Tibial nerve (tissue), 4 donors: Measurements from ENCODE around the gene SPG21.

Experiments used
- EP300 ChIP-seq, 2 donors: sonication (generic); formaldehyde crosslinking; IDR thresholded peaks; one replicate each; pipeline ENCODE4 v1.6.1; 2017; ENCODE audit warnings: antibody characterized with exemption in 2 of 2, mild to moderate bottlenecking in 1 of 2
- POLR2A ChIP-seq, 2 donors: fragments of 450-650 bp; IDR thresholded peaks; one replicate each; pipeline ENCODE4 v1.6.1; 2017; ENCODE audit warnings: antibody characterized with exemption in 2 of 2, mild to moderate bottlenecking in 2 of 2, moderate library complexity in 2 of 2
- TF ChIP-seq, protein P1 (sequence below), 5 experiments: fragments of 200-600 bp in 3 of 5; fragments of 450-650 bp in 2 of 5; sonication (generic) in 3 of 5; IDR thresholded peaks; one replicate each; pipeline ENCODE4 v1.5.1; 2016 to 2019; ENCODE audit warnings: antibody characterized with exemption in 5 of 5, mild to moderate bottlenecking in 3 of 5, moderate library complexity in 2 of 5

DNA sequence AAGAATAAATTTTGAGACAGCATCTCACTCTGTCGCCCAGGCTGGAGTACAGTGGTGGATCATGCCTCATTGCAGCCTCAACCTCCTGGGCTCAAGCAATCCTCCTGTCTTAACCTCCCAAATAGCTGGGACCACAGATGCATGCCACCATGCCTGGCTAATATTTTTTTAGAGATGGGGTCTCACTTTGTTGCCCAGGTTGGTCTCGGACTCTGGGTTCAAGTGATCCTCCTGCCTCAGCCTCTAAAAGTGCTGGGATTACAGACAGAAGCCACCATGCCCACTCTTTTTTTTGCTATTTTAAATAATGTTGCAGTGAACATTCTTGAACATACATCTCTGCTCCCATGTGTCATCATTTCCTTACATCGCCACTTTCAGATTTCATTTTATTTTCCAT lies 48.7 kb upstream of the SPG21 start:
- no peak for TF ChIP-seq POLR2A (IDR thresholded peaks at IDR 0.05)
- TF ChIP-seq, protein P1, sequence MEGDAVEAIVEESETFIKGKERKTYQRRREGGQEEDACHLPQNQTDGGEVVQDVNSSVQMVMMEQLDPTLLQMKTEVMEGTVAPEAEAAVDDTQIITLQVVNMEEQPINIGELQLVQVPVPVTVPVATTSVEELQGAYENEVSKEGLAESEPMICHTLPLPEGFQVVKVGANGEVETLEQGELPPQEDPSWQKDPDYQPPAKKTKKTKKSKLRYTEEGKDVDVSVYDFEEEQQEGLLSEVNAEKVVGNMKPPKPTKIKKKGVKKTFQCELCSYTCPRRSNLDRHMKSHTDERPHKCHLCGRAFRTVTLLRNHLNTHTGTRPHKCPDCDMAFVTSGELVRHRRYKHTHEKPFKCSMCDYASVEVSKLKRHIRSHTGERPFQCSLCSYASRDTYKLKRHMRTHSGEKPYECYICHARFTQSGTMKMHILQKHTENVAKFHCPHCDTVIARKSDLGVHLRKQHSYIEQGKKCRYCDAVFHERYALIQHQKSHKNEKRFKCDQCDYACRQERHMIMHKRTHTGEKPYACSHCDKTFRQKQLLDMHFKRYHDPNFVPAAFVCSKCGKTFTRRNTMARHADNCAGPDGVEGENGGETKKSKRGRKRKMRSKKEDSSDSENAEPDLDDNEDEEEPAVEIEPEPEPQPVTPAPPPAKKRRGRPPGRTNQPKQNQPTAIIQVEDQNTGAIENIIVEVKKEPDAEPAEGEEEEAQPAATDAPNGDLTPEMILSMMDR (IDR thresholded peaks at IDR 0.05) = no peak
- no peak for TF ChIP-seq EP300 (IDR thresholded peaks at IDR 0.05)
